Glutamatergic neuron (in vitro differentiated cells): ENCODE data around the gene UGT1A7. TPM values are rescaled to one million over a fixed set of nuclear protein-coding genes. Genes with fewer than 3 reads are reported as not detected.

Experiments used
- DNase-seq: peaks from one replicate; pipeline ENCODE4 v3.0.0; 2022
- H3K27ac Mint-ChIP-seq: one replicate; pipeline ENCODE4 v1.8.0; 2020; ENCODE audit warnings: mild to moderate bottlenecking, mixed read lengths, inconsistent platforms; ENCODE audit not compliant: unreplicated experiment
- H3K27me3 Mint-ChIP-seq: one replicate; pipeline ENCODE4 v1.8.0; 2020; ENCODE audit warnings: mild to moderate bottlenecking, moderate library complexity, mixed read lengths, inconsistent platforms; ENCODE audit not compliant: unreplicated experiment
- H3K36me3 Mint-ChIP-seq: one replicate; pipeline ENCODE4 v1.8.0; 2020; ENCODE audit warnings: mild to moderate bottlenecking, mixed read lengths, inconsistent platforms; ENCODE audit not compliant: unreplicated experiment
- H3K4me1 Mint-ChIP-seq: one replicate; pipeline ENCODE4 v1.8.0; 2020; ENCODE audit warnings: mild to moderate bottlenecking, low read depth, mixed read lengths, inconsistent platforms; ENCODE audit not compliant: unreplicated experiment
- H3K4me3 Mint-ChIP-seq: one replicate; pipeline ENCODE4 v1.8.0; 2020; ENCODE audit warnings: mild to moderate bottlenecking, mixed read lengths, inconsistent platforms; ENCODE audit not compliant: unreplicated experiment
- H3K9me3 Mint-ChIP-seq: one replicate; pipeline ENCODE4 v1.8.0; 2020; ENCODE audit warnings: mild to moderate bottlenecking, moderate library complexity, mixed read lengths, inconsistent platforms; ENCODE audit not compliant: unreplicated experiment
- CTCF ChIP-seq: fragments of 200-600 bp; sonication (generic); IDR thresholded peaks from one replicate; pipeline ENCODE4 v1.5.0; 2021; ENCODE audit not compliant: partially characterized antibody, unreplicated experiment
- total RNA-seq: library from RNA; stranded (reverse); fragmentation: NEBNext Ultra II Directional; extraction: Animal tissue kit (Norgen Biotek cat#: 25700); gene quantifications from one replicate; pipeline ENCODE4 v1.2.1, GENCODE V29; 2021; ENCODE audit not compliant: unreplicated experiment

UGT1A7 gene
- total RNA-seq, 1 donor from 2014 or later = not detected

- Mint-ChIP-seq H3K4me3 (no peak overlapping the region), H3K9me3 (no peaks in the 10 kb centered on the region), H3K36me3 (no peaks in the 10 kb centered on the region), H3K27me3 (no peaks in the 10 kb centered on the region), H3K27ac (no peak overlapping the region), H3K4me1 (no peaks in the 10 kb centered on the region)
- no peak for TF ChIP-seq CTCF
- DNase-seq = no peak
Measured at GRCh38 chr2:233680361-233681045, 1.2 kb upstream of the UGT1A7 start.

GRCh38 chr2:233684640-233685039 is 2.9 kb downstream of the UGT1A7 start:
- Mint-ChIP-seq H3K4me3 (no peak overlapping the region), H3K27me3 (no peaks in the 10 kb centered on the region), H3K4me1 (no peaks in the 10 kb centered on the region), H3K36me3 (no peaks in the 10 kb centered on the region), H3K9me3 (peaks cover 4% of the 10 kb centered on the region), H3K27ac (no peak overlapping the region)
- no peak for TF ChIP-seq CTCF
- DNase-seq = no peak

GRCh38 chr2:233686928-233687327 is 5.2 kb downstream of the UGT1A7 start:
- Mint-ChIP-seq H3K4me3 (no peak overlapping the region), H3K4me1 (no peaks in the 10 kb centered on the region), H3K9me3 (peaks cover 4% of the 10 kb centered on the region), H3K27me3 (no peaks in the 10 kb centered on the region), H3K36me3 (no peaks in the 10 kb centered on the region), H3K27ac (no peak overlapping the region)
- no peak for TF ChIP-seq CTCF
- DNase-seq = no peak

- no peak for DNase-seq
- H3K9me3 Mint-ChIP-seq = peaks cover 4% of the 10 kb centered on the region
- TF ChIP-seq CTCF = no peak
- H3K4me3 Mint-ChIP-seq = no peak overlapping the region
- H3K27me3 Mint-ChIP-seq = no peaks in the 10 kb centered on the region
- no peaks in the 10 kb centered on the region for H3K4me1 Mint-ChIP-seq
- H3K27ac Mint-ChIP-seq = no peak overlapping the region
- H3K36me3 Mint-ChIP-seq = no peaks in the 10 kb centered on the region
Measured at GRCh38 chr2:233688341-233688740, 6.6 kb downstream of the UGT1A7 start.

GRCh38 chr2:233689031-233689430 is 7.3 kb downstream of the UGT1A7 start:
- no peaks in the 10 kb centered on the region for H3K27me3 Mint-ChIP-seq
- TF ChIP-seq CTCF = no peak
- DNase-seq = no peak
- H3K27ac Mint-ChIP-seq = no peak overlapping the region
- H3K9me3 Mint-ChIP-seq = peaks cover 4% of the 10 kb centered on the region
- no peak overlapping the region for H3K4me3 Mint-ChIP-seq
- H3K4me1 Mint-ChIP-seq = no peaks in the 10 kb centered on the region
- H3K36me3 Mint-ChIP-seq = no peaks in the 10 kb centered on the region
